ENCODE measurements around the gene PPP6R2.

Gene PPP6R2

DNA sequence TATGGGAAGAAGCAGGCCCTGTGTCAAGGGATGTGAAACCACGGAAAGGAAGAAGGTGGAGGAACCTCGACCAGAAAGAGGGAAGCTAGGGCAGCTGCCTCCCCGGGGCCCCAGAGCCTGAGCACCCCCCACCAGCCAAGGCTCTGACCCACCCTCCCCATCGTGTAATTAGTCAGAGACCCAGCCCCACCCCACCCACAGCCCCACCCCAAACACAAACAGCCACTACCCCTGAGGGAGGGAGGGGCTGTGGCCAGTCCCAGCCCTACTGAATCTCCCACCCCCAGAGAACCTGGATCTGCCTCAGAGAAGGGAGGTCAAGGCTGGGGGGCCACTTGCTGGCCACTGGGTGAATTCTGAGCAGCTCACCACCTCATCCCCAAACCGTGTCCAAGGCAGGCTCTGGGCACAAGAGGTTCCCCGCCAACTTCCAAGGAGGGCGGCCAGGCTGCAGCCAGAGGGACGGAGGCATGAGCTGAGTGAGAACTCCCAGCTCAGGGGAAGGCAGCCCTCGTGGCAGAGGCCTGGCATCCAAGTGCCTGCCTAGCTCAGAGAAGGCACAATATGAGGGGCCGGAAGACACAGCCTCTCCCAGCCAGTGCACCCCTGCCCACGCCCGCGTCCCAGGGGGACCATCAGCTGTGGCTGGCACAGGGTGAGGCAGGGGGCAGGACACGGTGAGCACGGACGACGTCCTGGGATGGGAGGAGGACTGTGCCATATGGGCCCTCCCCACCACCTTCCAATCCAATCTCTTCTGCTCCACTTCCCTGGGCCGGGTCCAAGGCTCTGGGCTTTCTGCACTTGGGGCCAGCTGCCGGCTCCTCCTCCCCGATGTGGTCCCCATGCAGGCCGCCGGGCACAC, 38.4 kb upstream of the PPP6R2 start:
- in situ Hi-C loops (cut with HindIII; ENCODE audit: low pct_ligation_motif_present, low pct_unique_long_range_greater_than_20kb, low sequenced_read_pairs), result no loop called here
- DNase-seq, result peak; percentile 45

DNA sequence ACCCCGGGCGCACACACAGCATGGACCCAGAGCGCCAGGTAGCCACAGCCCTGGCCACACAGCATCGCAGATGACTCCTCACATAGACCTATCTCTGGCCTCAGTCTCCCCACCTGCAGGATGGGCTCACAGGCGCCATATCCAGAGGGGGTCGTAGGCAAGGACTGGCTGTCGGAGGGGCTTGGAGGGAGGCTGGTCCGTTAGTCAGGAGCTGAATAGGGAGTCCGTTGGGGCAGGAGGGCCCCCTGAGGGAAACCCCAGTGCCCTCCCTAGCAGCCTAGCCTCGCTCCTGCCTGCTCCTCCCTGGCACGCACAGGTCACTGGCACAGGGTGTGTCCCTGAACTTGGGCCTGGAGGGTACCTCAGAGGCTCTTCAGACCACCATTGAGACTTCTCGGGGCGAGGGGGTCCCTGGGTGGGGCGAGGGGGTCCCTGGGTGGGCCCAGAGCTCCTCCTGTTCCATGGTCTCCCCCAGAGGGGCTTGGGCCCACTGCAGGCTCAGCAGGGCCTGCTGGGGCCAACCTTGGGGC, 37.7 kb upstream of the PPP6R2 start:
- DNase-seq, result no peak
- in situ Hi-C loops (cut with HindIII; ENCODE audit: low pct_ligation_motif_present, low pct_unique_long_range_greater_than_20kb, low sequenced_read_pairs), result no loop called here

DNA sequence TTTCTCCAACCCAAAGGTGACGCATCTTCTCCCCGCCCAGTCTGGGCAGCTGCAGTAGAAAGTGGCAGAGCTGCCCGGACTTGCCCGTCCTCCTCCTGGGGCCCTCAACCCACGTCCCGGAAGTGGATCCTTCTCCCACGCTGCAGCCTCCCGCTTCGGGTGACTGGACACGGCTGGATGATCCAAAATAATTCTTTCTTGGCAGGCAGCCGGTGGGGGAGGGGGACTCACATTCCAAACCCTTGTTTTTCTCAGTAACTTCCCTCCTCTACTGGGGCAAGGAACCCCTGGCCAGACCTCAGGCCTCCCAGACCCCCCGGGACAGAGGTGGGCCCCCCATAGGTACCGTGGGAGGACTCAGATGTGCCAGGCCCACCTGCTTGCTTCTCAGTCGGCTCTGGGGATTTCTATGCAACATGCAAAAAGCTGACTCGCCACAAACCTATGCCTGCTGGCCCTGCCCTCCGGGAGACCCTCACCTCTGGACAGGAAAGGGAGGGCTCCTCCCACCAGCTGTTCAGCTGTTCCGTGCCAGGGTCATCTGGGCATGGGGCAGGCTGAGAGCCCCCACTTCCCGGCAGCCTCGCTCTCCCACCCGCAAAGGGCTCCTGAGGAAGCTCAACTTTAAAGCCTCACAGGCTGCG, 37.1 kb upstream of the PPP6R2 start:
- DNase-seq, result peak; percentile 94
- in situ Hi-C loops (cut with HindIII; ENCODE audit: low pct_ligation_motif_present, low pct_unique_long_range_greater_than_20kb, low sequenced_read_pairs), result no loop called here

DNA sequence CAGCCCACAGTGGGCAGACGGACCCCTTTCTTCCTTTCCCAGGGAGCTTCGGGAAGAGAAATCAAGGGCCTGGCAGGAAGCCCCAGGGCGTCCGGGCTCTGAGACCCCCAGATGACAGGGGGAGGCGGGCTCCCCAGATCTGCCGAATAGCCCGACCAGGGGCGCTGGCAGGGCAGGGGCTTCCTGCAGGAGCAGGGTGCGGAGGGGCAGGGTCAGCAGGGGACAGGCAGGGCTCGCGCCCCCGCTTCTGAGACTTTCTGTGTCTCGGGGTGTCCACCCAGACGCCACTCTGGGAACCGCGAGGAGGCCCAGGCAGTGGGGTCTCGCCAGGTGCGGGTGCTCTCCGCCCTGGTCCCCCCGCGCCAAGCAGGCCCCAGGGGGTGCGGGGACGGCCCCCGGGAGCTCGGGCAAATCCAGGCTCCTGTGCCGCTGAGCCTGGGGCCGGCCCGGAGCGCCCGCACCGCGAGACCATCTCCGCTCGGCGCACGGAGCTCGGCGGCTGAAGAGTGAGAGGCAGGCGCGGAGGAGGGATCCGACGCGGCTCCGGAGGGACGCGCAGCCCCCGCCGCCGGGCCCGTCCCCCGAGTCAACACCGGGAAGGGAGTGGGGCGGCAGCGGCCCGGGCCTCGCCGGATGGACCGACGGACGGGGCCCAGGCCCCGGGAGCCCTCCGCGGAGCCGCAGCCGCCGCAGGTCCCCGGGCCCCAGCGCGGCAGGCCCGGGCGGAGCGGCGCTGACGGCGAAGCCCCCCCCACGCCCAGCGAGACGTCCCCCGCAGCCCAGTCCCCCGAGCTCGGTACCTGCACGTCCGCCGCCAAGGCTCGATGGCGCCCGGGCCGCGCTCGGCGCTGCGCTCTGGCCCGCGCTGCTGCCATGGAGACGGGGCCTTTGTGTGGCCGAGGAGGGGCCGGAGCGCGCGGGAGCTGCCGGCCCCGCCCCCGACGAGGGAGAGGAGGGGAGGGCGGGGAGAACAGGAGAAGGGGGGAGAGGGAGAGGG, 36.1 kb upstream of the PPP6R2 start, which contains the start of gene PLXNB2:
Gene PLXNB2, minus strand, starts transcription at position 894 of the 997 bp plus-strand sequence. CDS start 17,062 bp downstream, outside the sequence.
- in situ Hi-C loops (cut with HindIII; ENCODE audit: low pct_ligation_motif_present, low pct_unique_long_range_greater_than_20kb, low sequenced_read_pairs), result no loop called here
- DNase-seq, result peak; percentile 55

DNA sequence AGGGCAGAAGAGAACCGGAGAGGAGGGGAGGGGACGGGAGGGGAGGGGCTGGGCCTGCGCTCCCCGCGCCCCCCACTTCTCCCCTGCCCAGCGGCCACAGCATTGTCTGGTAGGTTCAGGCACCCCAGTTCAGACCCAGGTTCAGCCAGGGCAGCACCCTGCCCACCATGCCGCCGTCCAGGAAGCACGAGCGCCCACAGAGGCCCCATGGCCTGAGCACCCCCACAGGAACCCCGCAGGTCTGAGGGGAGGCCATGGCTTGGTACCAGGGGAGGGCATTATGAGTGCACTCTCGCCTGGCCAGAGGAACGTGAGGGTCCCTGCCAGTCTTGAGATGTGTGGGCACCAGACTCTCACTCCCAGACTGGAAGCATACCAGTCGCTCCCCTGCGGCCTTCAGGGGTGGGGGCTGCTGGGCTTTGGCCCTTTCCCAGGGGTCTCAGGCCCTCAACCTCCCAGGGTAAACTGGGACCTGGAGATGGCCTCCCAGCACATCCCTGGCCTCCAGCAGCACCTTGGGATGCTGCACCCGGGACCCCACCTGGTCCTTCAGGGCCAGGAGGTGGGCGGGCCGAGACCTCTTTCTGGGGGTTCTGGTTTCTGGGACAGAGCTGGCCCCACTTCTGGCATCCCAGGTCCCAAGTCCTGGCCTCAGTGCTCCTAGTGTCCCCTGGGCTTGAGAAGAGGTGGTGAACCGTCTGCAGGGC, 35.1 kb upstream of the PPP6R2 start:
- in situ Hi-C loops (cut with HindIII; ENCODE audit: low pct_ligation_motif_present, low pct_unique_long_range_greater_than_20kb, low sequenced_read_pairs), result no loop called here
- DNase-seq, result no peak

DNA sequence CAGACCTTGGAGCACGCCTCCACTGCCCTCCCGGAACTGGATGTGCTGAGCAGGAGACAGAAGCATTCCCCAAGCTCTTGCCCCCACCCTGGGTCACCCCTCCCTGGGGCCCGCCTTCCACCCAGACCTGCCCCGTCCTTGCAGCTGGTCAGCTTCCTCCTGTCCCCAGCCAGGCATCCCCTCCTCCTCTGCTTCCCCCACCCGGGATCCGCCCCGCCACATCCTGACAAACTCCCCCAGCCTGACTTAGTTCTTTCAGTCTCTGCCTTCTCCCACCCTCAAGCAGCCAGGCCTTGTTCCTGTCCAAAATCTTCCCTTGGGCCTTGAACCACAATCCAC, 34.6 kb upstream of the PPP6R2 start:
- in situ Hi-C loops (cut with HindIII; ENCODE audit: low pct_ligation_motif_present, low pct_unique_long_range_greater_than_20kb, low sequenced_read_pairs), result no loop called here
- no peak for DNase-seq

DNA sequence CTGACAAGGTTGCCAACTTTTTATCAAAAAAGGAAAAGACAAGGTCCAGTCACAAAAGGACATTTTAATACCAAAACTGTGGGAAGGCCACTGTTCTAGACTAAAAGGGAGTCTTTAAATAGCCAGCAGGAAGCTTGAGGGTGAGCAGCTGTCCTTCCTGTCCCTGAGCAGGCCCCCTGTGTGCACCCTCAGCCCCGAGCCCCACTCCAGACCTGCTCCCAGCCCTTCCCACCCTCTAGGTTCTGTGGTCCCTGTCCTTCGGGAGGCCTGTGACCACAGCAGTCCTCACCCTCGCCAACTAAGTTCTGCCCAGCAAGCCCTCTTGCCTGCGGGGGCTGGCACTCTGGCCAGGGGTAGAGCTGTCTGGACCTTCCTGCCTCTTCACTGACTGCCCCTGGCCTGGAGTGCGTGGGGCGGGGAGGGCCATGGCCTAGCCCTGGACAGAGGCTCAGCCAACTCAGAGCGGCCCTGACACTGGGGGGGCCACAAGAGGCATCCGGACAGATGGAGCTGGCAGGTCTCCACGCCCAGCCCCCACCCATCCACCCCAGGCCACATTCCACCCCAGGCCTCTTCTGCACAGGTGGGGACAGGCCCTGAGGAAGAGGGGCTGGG, 34.0 kb upstream of the PPP6R2 start:
- in situ Hi-C loops (cut with HindIII; ENCODE audit: low pct_ligation_motif_present, low pct_unique_long_range_greater_than_20kb, low sequenced_read_pairs), result no loop called here
- no peak for DNase-seq

DNA sequence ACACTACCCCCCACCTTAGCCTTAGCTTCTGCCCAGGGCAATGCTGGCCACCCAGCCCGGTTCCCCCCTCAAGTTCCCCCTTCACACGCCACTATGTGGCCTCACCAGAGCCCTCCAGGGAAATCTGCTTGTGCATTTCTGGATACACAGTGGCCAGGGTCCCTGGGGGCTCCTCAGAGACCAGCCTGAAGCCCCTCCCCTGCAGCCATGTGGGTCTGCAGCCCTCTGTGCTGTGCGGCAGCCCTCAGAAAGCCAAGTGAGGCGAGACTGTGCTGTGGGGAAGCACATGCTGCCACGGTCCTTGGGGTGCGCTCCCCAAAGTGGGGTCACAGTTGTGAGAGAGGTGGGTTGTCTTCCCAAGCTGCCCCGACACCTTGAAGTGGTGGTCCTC, 33.5 kb upstream of the PPP6R2 start:
- in situ Hi-C loops (cut with HindIII; ENCODE audit: low pct_ligation_motif_present, low pct_unique_long_range_greater_than_20kb, low sequenced_read_pairs), result no loop called here
- DNase-seq, result no peak

DNA sequence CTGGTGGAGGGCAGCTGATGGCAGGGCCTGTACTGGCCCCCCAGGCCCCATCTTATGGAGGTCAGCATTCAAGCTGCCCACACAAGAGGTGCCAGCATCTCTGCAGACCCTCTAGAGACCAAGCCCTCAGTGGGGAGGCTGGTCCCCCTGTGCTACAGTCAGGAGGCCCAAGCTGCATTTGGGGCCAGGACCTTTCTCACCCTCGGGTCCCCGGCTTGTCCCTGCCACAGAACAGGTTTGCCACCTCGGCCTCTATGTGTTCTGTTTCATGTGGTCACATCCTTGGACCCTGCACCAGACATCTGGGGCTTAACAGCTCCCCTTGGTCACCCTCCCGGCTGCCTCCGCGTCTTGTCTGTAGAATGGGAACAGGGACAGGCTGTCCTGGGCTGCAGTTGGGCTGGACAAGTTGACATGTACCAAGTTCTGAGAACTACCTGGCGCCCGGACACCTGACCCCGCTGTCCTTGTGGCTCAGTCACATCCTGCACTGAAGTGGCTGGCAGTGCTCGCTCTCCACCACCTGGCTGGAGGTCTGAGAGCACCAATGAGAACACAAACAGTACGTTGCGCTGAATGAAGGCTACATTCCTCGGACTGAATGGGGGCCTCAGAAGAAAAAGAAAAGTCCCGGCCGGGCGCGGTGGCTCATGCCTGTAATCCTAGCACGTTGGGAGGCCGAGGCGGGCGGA, 33.0 kb upstream of the PPP6R2 start:
- in situ Hi-C loops (cut with HindIII; ENCODE audit: low pct_ligation_motif_present, low pct_unique_long_range_greater_than_20kb, low sequenced_read_pairs), result no loop called here

DNA sequence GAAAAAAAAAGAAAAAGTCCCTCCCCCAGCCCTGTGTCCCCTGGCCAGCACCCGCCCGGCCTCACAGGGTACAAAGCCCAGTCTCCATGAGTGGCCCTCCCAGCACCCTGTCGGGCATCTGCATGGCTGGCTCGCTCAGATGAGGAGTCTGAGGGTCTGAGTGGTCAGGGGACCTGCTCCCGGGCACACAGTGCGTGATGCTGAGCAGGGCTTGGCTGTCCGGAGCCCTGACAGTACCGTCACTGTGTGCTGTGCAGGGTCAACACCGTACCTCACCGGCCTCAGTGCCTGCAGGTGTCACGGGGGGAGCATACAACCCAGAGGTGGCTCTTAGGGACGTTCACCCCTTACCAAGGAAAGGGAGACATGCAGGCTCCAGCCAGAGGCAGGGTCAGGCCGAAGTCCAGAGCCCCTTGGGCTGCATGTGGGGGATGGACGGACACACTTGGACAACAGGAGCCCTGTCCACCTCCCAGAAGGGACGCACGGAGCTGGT, 32.1 kb upstream of the PPP6R2 start:
- in situ Hi-C loops (cut with HindIII; ENCODE audit: low pct_ligation_motif_present, low pct_unique_long_range_greater_than_20kb, low sequenced_read_pairs), result no loop called here
- no peak for DNase-seq

More for the DNA sequence above, 33.0 kb upstream of the PPP6R2 start:
- no peak for DNase-seq

DNA sequence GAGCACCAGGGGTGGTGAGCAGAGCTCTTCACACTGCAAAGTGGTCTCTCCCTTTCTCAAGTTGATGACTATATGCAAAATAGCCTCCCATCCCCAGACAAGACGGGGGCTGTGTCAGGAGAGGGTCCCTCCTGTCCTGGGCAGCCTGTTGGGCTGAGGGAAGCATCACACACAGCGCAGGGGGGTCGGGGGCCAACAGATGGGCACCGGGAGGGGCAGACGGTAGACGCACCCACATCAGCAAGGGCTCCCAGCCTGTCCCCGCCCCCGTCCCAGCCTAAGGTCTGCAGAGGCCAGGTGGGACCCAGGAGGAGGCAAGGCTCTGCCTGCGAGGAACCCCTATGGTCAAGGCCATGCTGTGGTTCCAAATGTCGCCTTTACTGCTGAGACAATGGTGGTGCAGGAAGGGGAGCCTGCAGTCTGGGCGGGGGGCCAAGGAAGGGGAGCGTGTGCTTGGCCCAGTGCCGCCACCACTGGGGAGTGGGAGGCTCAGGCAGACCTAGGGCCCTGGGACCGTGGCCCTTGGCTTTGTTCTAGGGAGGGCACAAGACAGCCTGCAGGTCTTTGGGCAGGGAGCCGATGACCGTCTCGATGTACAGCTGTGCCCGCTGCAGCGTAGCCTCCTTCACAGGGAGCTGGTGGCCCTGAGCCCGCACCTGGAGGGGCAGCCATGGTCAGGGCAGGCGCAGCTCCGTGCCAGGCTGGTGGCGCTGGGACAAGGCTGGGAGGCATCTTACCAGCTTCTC, 31.3 kb upstream of the PPP6R2 start:
- DNase-seq, result no peak
- in situ Hi-C loops (cut with HindIII; ENCODE audit: low pct_ligation_motif_present, low pct_unique_long_range_greater_than_20kb, low sequenced_read_pairs), result no loop called here

DNA sequence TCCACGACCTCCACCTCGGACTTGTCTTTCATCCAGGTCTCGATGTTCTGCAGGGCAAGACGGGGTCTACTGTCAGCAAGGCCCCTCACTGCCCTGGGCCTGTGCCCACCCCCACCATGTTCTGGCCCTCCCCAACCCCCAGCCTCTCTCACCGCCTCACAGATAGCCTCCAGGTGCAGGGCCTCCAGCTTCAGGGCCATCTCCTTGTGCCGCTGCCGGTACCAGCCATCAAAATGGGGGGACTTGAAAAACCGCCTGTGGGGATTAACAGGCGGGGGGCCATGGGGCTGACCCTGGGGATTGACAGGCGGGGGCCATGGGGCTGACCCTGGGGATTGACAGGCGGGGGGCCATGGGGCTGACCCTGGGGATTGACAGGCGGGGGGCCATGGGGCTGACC, 30.8 kb upstream of the PPP6R2 start:
- in situ Hi-C loops (cut with HindIII; ENCODE audit: low pct_ligation_motif_present, low pct_unique_long_range_greater_than_20kb, low sequenced_read_pairs), result no loop called here
- DNase-seq, result no peak

DNA sequence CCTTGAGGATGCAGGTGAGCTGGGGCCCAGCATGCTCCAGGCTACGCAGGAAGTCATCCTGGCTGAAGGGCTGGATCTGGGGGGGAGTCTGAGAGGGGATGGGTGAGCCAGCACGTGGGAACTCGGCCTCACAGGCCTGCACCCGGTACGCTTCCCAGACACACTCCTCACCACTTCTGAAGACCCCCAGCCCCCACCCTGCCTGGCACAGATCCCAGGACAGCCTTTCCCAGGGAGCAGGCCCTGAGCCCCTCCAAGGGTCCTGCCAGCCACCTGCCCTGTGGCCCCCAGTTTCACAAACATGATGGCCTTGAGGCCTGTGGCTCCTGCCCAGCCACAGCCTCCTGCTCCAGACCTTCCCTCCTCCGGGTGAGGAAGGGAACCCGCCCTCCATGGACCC, 30.1 kb upstream of the PPP6R2 start:
- DNase-seq, result no peak
- in situ Hi-C loops (cut with HindIII; ENCODE audit: low pct_ligation_motif_present, low pct_unique_long_range_greater_than_20kb, low sequenced_read_pairs), result no loop called here

DNA sequence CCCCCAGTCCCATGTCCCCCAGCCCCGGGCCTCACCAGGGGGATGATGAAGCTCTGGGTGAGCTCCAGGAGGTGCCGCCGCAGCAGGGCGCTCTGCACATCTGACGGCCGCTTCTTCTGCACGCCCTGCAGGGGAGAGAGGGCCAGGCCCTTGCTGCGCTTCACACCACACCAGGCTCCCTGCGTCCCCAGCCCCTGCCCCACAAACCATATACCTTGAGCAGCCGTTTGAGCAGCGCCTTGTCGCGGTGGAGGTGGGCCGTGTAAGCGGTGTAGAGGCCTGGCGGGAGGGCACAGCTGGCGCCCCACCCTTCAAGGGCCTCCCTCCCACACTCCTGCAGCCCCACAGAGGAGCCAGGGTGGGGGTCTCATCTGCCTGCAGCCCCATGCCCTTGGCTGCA, 29.5 kb upstream of the PPP6R2 start:
- DNase-seq, result no peak
- in situ Hi-C loops (cut with HindIII; ENCODE audit: low pct_ligation_motif_present, low pct_unique_long_range_greater_than_20kb, low sequenced_read_pairs), result no loop called here

DNA sequence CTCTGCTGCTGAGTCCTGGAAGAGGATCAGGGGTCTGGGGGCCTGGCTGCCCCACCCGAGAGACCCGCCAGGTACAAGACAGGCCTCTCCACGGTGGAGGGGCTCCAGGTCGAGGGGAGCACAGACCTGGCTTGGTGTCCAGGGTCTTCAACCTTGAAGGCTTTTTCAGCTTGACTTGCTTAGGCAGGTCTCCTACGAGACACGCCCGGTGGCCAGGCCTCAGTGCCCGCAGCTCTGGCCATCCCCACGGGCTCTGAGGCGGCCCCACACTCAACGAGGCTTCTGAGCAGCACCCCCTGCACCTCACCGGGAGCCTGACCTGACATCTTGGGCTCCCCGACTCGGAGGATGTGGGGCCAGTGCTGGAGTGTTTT, 29.1 kb upstream of the PPP6R2 start:
- no peak for DNase-seq
- in situ Hi-C loops (cut with HindIII; ENCODE audit: low pct_ligation_motif_present, low pct_unique_long_range_greater_than_20kb, low sequenced_read_pairs), result no loop called here

DNA sequence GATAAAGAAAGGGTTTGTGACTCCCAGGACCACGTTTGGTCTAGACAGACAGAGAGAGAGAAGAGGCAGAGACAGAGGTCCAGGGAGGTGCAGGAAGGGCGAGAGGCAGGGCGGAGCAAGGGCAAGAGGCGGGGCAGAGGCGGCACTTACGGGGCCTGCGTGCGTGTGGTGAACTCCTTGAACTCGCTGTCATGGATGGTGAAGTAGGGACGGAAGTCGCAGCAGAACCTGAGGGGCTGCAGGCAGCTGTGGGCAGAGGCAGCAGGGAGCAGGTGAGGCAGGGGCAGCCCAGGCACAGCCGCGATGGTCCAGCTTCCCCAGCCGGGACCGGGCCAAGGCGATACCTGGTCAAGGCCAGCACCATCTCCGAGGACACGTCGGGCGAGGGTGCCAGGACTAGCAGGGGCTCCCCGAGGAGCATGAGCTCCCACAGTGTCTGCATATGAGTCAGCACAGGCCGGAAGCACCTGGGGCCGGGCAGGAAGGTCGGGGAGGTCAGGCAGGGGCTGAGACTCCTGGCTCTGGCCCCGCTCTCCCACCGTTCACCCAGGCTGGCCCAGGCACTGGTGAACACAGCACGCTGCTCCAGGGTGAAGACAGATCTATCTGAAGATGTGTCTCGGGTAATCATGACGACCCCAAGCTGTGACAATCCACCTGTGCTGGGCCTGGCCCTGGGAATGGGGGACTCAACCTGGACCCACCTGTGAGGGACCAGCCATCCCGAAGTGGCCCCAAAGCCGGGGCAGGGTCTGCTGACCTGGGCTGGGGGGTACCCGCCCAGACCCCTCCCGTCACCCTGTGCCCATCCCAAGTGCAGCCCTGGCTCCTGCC, 28.5 kb upstream of the PPP6R2 start:
- DNase-seq, result no peak
- in situ Hi-C loops (cut with HindIII; ENCODE audit: low pct_ligation_motif_present, low pct_unique_long_range_greater_than_20kb, low sequenced_read_pairs), result no loop called here

Data from ACHN (cell line).